Fibroblast of pulmonary artery (primary cell): ENCODE measurements around the gene BLID.

Experiments
- DNase-seq: peaks from one replicate; pipeline ENCODE4 v3.0.0-alpha.2; 2010; ENCODE audit warnings: low read depth
- H3K4me3 ChIP-seq: replicated peaks from 2 replicates; pipeline ENCODE4 v1.5.1; 2011; ENCODE audit warnings: low read depth, mild to moderate bottlenecking, control low read depth, low read length, moderate library complexity
- TF ChIP-seq, protein P1 (sequence below): IDR thresholded peaks from 2 replicates; pipeline ENCODE4 v1.5.1; 2011; ENCODE audit warnings: mild to moderate bottlenecking, control low read depth, low read length, inconsistent platforms; ENCODE audit errors: missing control alignments

BLID gene

GRCh38 chr11:122150216-122151124, 34.5 kb upstream of the BLID start:
- TF ChIP-seq, protein P1, sequence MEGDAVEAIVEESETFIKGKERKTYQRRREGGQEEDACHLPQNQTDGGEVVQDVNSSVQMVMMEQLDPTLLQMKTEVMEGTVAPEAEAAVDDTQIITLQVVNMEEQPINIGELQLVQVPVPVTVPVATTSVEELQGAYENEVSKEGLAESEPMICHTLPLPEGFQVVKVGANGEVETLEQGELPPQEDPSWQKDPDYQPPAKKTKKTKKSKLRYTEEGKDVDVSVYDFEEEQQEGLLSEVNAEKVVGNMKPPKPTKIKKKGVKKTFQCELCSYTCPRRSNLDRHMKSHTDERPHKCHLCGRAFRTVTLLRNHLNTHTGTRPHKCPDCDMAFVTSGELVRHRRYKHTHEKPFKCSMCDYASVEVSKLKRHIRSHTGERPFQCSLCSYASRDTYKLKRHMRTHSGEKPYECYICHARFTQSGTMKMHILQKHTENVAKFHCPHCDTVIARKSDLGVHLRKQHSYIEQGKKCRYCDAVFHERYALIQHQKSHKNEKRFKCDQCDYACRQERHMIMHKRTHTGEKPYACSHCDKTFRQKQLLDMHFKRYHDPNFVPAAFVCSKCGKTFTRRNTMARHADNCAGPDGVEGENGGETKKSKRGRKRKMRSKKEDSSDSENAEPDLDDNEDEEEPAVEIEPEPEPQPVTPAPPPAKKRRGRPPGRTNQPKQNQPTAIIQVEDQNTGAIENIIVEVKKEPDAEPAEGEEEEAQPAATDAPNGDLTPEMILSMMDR, result no peak
- no peak overlapping the region for H3K4me3 ChIP-seq
- no peak for DNase-seq

DNA sequence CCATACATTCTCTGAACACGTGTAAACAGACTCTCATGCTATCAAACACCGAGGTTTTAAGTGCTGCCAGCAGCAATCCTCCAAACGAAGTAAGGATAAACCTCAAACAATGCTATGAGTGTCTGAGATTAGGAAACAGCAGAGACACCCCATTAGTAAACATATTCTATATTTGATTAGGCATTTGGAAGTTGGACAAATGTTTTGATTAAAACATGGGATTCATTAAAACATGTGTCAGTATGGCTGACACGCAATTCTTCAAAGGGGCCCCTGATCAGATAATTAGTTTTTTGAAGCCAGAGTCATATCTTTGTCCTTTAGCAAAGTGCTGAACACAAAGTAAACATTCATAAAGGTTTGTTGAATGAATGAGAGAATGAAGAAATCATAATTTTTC, 33.2 kb upstream of the BLID start:
- DNase-seq, result no peak
- TF ChIP-seq, protein P1, result no peak
- H3K4me3 ChIP-seq, result no peak overlapping the region

DNA sequence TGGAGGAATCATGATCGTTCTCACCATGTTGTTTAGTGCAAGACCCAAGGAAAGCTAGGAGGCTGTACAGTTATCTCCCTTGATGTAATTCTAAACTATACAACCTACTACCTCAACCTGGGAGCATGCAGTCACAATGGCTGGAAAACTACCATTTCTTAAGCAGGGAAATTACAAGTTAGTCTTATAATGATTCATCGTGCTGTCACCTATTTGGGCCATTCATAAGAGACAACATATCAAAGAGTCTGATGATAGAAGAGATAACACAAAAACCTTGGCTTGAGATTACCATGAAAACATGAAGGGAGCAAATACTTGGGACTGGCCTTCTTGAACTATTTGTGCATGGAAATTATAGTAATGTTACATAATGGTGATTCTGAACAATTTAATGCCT, 30.5 kb upstream of the BLID start:
- TF ChIP-seq, protein P1, result no peak
- DNase-seq, result no peak
- H3K4me3 ChIP-seq, result no peak overlapping the region

DNA sequence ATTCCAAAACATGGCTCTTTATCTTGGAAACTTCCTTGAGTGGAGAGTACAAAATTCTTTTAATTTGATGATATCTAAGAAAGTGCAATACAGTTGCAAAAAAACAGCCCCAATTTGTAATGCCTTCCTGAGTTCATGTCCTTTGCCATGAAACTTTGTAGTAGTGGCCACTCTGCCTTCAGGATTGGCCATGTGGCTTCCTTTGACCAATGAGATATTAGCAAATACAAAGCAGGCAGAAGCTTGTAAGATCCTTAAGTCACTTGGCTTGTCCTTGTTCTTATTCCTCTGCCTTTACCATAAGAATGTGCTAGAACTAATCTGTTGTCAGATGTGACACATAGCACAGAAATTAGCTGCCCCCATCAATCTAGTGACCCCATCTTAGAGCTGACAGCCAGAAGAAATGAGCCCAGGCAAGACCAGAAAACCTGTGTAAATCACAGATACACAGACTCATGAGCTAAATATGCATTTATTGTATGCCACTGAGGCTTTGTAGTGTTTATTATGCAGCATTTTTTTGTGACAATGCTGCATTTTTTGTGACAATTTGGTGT, 29.8 kb upstream of the BLID start:
- DNase-seq, result no peak
- TF ChIP-seq, protein P1, result no peak
- H3K4me3 ChIP-seq, result no peak overlapping the region

GRCh38 chr11:122144752-122145151, 28.7 kb upstream of the BLID start:
- TF ChIP-seq, protein P1, result no peak
- H3K4me3 ChIP-seq, result no peak overlapping the region
- DNase-seq, result no peak

DNA sequence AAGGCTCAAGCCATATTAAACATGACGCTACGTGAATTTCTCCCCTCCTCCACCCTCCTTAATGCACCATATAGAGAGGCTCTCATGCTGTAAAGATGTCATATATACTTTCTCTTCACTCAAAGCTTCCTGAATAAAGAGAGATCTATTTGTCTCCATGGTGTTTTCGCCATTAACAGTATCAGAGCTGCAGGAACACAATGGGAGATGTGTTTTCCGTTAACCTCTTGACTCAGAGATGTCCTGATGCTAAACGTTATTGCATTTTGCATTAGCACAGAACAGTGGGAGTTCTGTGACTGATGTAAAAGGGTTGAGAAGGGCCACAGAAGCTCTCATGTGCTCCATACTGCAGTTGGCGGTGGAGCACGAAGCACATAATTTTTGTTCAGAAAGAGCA, 25.7 kb upstream of the BLID start:
- TF ChIP-seq, protein P1, result no peak
- DNase-seq, result no peak
- no peak overlapping the region for H3K4me3 ChIP-seq
